ENCODE data around the gene PGC.

PGC gene

GRCh38 chr6:41785689-41786450 lies 38.7 kb upstream of the PGC start:
- peak overlapping the region; percentile 36 for H3K27ac ChIP-seq (ENCODE audit: low read length)

GRCh38 chr6:41785254-41785653 lies 38.1 kb upstream of the PGC start:
- Histone ChIP-seq H3K4me2 (ENCODE audit: low read length) (peak overlapping the region; percentile 89; the same call in 1 of the 2 replicates), H3K36me3 (replicated peaks; ENCODE audit: low read depth, low read length) (peaks cover 14% of the 10 kb centered on the region), H3K27me3 (ENCODE audit: low read depth, low read length) (peaks cover 8% of the 10 kb centered on the region; the same call in 1 of the 2 replicates), H3K27ac (ENCODE audit: low read length) (no peak overlapping the region), H2AFZ (ENCODE audit: low read depth, low read length) (no peak overlapping the region), H3K9me3 (ENCODE audit: insufficient read depth, low read length) (no peaks in the 10 kb centered on the region), H3K4me1 (ENCODE audit: low read length) (peaks cover 36% of the 10 kb centered on the region), H3K9ac (ENCODE audit: low read length) (no peak overlapping the region), H3K4me3 (ENCODE audit: low read length) (peak overlapping the region; percentile 98; the same call in 1 of the 2 replicates), H4K20me1 (ENCODE audit: insufficient read depth, low read length) (no peaks in the 10 kb centered on the region), H3K79me2 (ENCODE audit: low read length) (peaks cover 26% of the 10 kb centered on the region)
- TF ChIP-seq, protein P1, sequence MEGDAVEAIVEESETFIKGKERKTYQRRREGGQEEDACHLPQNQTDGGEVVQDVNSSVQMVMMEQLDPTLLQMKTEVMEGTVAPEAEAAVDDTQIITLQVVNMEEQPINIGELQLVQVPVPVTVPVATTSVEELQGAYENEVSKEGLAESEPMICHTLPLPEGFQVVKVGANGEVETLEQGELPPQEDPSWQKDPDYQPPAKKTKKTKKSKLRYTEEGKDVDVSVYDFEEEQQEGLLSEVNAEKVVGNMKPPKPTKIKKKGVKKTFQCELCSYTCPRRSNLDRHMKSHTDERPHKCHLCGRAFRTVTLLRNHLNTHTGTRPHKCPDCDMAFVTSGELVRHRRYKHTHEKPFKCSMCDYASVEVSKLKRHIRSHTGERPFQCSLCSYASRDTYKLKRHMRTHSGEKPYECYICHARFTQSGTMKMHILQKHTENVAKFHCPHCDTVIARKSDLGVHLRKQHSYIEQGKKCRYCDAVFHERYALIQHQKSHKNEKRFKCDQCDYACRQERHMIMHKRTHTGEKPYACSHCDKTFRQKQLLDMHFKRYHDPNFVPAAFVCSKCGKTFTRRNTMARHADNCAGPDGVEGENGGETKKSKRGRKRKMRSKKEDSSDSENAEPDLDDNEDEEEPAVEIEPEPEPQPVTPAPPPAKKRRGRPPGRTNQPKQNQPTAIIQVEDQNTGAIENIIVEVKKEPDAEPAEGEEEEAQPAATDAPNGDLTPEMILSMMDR (IDR thresholded peaks at IDR 0.05; ENCODE audit: low read depth, low read length) = no peak
- no peak for TF ChIP-seq EZH2phosphoT487 (IDR thresholded peaks at IDR 0.05; ENCODE audit: low read depth)

More at GRCh38 chr6:41785689-41786450, 38.7 kb upstream of the PGC start:
- no peaks in the 10 kb centered on the region for H4K20me1 ChIP-seq (ENCODE audit: insufficient read depth, low read length)
- H3K36me3 ChIP-seq (replicated peaks; ENCODE audit: low read depth, low read length) = peaks cover 21% of the 10 kb centered on the region
- peaks cover 34% of the 10 kb centered on the region for H3K4me1 ChIP-seq (ENCODE audit: low read length)
- peak overlapping the region; percentile 39 for H2AFZ ChIP-seq (ENCODE audit: low read depth, low read length)
- H3K9ac ChIP-seq (ENCODE audit: low read length) = peak overlapping the region; percentile 85
- peaks cover 29% of the 10 kb centered on the region for H3K79me2 ChIP-seq (ENCODE audit: low read length)
- H3K4me2 ChIP-seq (ENCODE audit: low read length) = peak overlapping the region; percentile 89
- TF ChIP-seq EZH2phosphoT487 (IDR thresholded peaks at IDR 0.05; ENCODE audit: low read depth) = no peak
- TF ChIP-seq, protein P1 (IDR thresholded peaks at IDR 0.05; ENCODE audit: low read depth, low read length) = no peak
- H3K4me3 ChIP-seq (ENCODE audit: low read length) = peak overlapping the region; percentile 98
- peaks cover 6% of the 10 kb centered on the region; the same call in 1 of the 2 replicates for H3K27me3 ChIP-seq (ENCODE audit: low read depth, low read length)
- H3K9me3 ChIP-seq (ENCODE audit: insufficient read depth, low read length) = no peaks in the 10 kb centered on the region

GRCh38 chr6:41784581-41785171 lies 37.5 kb upstream of the PGC start:
- H3K4me2 ChIP-seq (ENCODE audit: low read length) = peak overlapping the region; percentile 28
- TF ChIP-seq, protein P1 (IDR thresholded peaks at IDR 0.05; ENCODE audit: low read depth, low read length) = no peak
- TF ChIP-seq EZH2phosphoT487 (IDR thresholded peaks at IDR 0.05; ENCODE audit: low read depth) = no peak
- no peak overlapping the region for H3K4me3 ChIP-seq (ENCODE audit: low read length)
- peaks cover 9% of the 10 kb centered on the region for H3K36me3 ChIP-seq (replicated peaks; ENCODE audit: low read depth, low read length)
- H4K20me1 ChIP-seq (ENCODE audit: insufficient read depth, low read length) = no peaks in the 10 kb centered on the region
- H3K79me2 ChIP-seq (ENCODE audit: low read length) = peaks cover 20% of the 10 kb centered on the region
- H2AFZ ChIP-seq (ENCODE audit: low read depth, low read length) = no peak overlapping the region
- H3K9me3 ChIP-seq (ENCODE audit: insufficient read depth, low read length) = no peaks in the 10 kb centered on the region
- peaks cover 36% of the 10 kb centered on the region for H3K4me1 ChIP-seq (ENCODE audit: low read length)
- H3K27ac ChIP-seq (ENCODE audit: low read length) = no peak overlapping the region
- peaks cover 8% of the 10 kb centered on the region; the same call in 1 of the 2 replicates for H3K27me3 ChIP-seq (ENCODE audit: low read depth, low read length)
- no peak overlapping the region for H3K9ac ChIP-seq (ENCODE audit: low read length)

- Histone ChIP-seq H3K79me2 (ENCODE audit: low read length) (peaks cover 11% of the 10 kb centered on the region), H3K27ac (ENCODE audit: low read length) (no peak overlapping the region), H3K9ac (ENCODE audit: low read length) (no peak overlapping the region), H3K27me3 (ENCODE audit: low read depth, low read length) (peaks cover 8% of the 10 kb centered on the region; the same call in 1 of the 2 replicates), H2AFZ (ENCODE audit: low read depth, low read length) (no peak overlapping the region), H4K20me1 (ENCODE audit: insufficient read depth, low read length) (no peaks in the 10 kb centered on the region), H3K4me3 (ENCODE audit: low read length) (no peak overlapping the region), H3K4me1 (ENCODE audit: low read length) (peaks cover 42% of the 10 kb centered on the region), H3K4me2 (ENCODE audit: low read length) (no peak overlapping the region), H3K9me3 (ENCODE audit: insufficient read depth, low read length) (no peaks in the 10 kb centered on the region), H3K36me3 (replicated peaks; ENCODE audit: low read depth, low read length) (no peaks in the 10 kb centered on the region)
- TF ChIP-seq, protein P1 (IDR thresholded peaks at IDR 0.05; ENCODE audit: low read depth, low read length) = no peak
- no peak for TF ChIP-seq EZH2phosphoT487 (IDR thresholded peaks at IDR 0.05; ENCODE audit: low read depth)
Measured at GRCh38 chr6:41783106-41783780, 36.0 kb upstream of the PGC start.
